Keratinocyte (primary cell): ENCODE results near the gene FARP1. TPM values are rescaled to one million over a fixed set of nuclear protein-coding genes. Genes with fewer than 3 reads are reported as not detected.

Experiments used
- DNase-seq: peaks from one replicate; pipeline ENCODE4 v3.0.0-alpha.2; 2011; ENCODE audit warnings: low read depth, missing footprints, low spot score
- FAIRE-seq: peaks from 2 replicates; lab custom pipeline; 2011; peaks lifted over from hg19 to GRCh38; lab: Jason Lieb, UNC
- H2AFZ ChIP-seq: 2 replicates; pipeline ENCODE4 v1.6.0; 2012; ENCODE audit warnings: low read length, control low read depth, inconsistent platforms; ENCODE audit not compliant: control insufficient read depth
- H3K27ac ChIP-seq: 2 replicates; pipeline ENCODE4 v1.5.1; 2011; ENCODE audit warnings: low read length; ENCODE audit not compliant: control insufficient read depth, insufficient read depth
- H3K27me3 ChIP-seq: 3 replicates; pipeline ENCODE4 v1.6.0; 2011; ENCODE audit warnings: low read length; ENCODE audit not compliant: control insufficient read depth, insufficient read depth; ENCODE audit errors: extremely low read depth
- H3K36me3 ChIP-seq, 2 experiments: 2 replicates in 1 of 2; 3 replicates in 1 of 2; pipeline ENCODE4 v1.5.1; 2011; ENCODE audit warnings: low read length in 2 of 2, mild to moderate bottlenecking in 1 of 2; ENCODE audit not compliant: control insufficient read depth in 2 of 2, insufficient read depth in 2 of 2; ENCODE audit errors: extremely low read depth in 1 of 2
- H3K4me1 ChIP-seq: 3 replicates; pipeline ENCODE4 v1.5.1; 2011; ENCODE audit warnings: low read length; ENCODE audit not compliant: control insufficient read depth, insufficient read depth; ENCODE audit errors: extremely low read depth
- H3K4me2 ChIP-seq: 3 replicates; pipeline ENCODE4 v1.6.0; 2011; ENCODE audit warnings: low read depth, low read length; ENCODE audit not compliant: control insufficient read depth, insufficient read depth; ENCODE audit errors: extremely low read depth
- H3K4me3 ChIP-seq, 3 experiments: fragments of 200-600 bp in 1 of 3; sonication (generic) in 1 of 3; 2 replicates in 2 of 3; 3 replicates in 1 of 3; pipeline ENCODE4 v1.5.1; 2011 to 2016; ENCODE audit warnings: low read length in 3 of 3, mild to moderate bottlenecking in 3 of 3, control low read depth in 2 of 3, inconsistent platforms in 1 of 3, low read depth in 1 of 3, mixed read lengths in 1 of 3, mixed run types in 1 of 3, moderate library complexity in 1 of 3; ENCODE audit not compliant: control insufficient read depth in 2 of 3, insufficient read depth in 2 of 3; ENCODE audit errors: extremely low read depth in 1 of 3
- H3K79me2 ChIP-seq: 2 replicates; pipeline ENCODE4 v1.6.0; 2012; ENCODE audit warnings: low read length; ENCODE audit not compliant: control insufficient read depth, insufficient read depth
- H3K9ac ChIP-seq: 3 replicates; pipeline ENCODE4 v1.6.0; 2011; ENCODE audit warnings: low read length; ENCODE audit not compliant: control insufficient read depth, insufficient read depth; ENCODE audit errors: extremely low read depth
- H3K9me1 ChIP-seq: 3 replicates; pipeline ENCODE4 v1.6.0; 2011; ENCODE audit warnings: low read length; ENCODE audit not compliant: control insufficient read depth, insufficient read depth; ENCODE audit errors: extremely low read depth
- H3K9me3 ChIP-seq: 2 replicates; pipeline ENCODE4 v1.5.1; 2012; ENCODE audit warnings: low read depth, low read length; ENCODE audit not compliant: control insufficient read depth
- H4K20me1 ChIP-seq: 3 replicates; pipeline ENCODE4 v1.6.0; 2011; ENCODE audit warnings: low read length; ENCODE audit not compliant: control insufficient read depth, insufficient read depth; ENCODE audit errors: extremely low read depth
- EZH2 ChIP-seq: IDR thresholded peaks from one replicate; pipeline ENCODE4 v1.6.1; 2012; ENCODE audit warnings: inconsistent platforms, mild to moderate bottlenecking, low read length, moderate library complexity
- dilution Hi-C: fragments of 300-500 bp; cut with MboI; formaldehyde crosslinking; loops from one replicate; pipeline ENCODE4 v1.7.0; 2020; ENCODE audit warnings: low sequenced_read_pairs; ENCODE audit not compliant: extremely low pct_ligation_motif_present
- polyA plus RNA-seq, 5 experiments: library from polyadenylated mRNA; depleted of rRNA in 3 of 5; stranded (reverse) in 3 of 5; stranded (forward) in 1 of 5; unstranded in 1 of 5; fragments of >200 nt; gene quantifications; 1 replicate in 1 of 5; 2 replicates in 3 of 5; 3 replicates in 1 of 5; pipeline versions ENCODE4 v1.2.1 to v1.2.3, GENCODE V29; 2011 to 2012; ENCODE audit warnings: missing spikeins in 2 of 5, low read depth in 1 of 5, low replicate concordance in 1 of 5
- TF ChIP-seq, protein P1 (sequence below), 3 experiments: IDR thresholded peaks in 1 of 3; conservative IDR thresholded peaks in 1 of 3; optimal IDR thresholded peaks in 1 of 3; 2 replicates in 2 of 3; 3 replicates in 1 of 3; pipeline versions ENCODE3 to v1.5.1; 2011; ENCODE audit warnings: low read length in 3 of 3, mild to moderate bottlenecking in 3 of 3, moderate library complexity in 2 of 3, control low read depth in 1 of 3, inconsistent platforms in 1 of 3; ENCODE audit not compliant: insufficient read depth in 2 of 3; ENCODE audit errors: extremely low read depth in 1 of 3

Gene FARP1
- polyA plus RNA-seq, 1 donor (not counting 4 experiments of a cell fraction or from before 2014, with no cell fraction given), result 10.3 TPM

DNA sequence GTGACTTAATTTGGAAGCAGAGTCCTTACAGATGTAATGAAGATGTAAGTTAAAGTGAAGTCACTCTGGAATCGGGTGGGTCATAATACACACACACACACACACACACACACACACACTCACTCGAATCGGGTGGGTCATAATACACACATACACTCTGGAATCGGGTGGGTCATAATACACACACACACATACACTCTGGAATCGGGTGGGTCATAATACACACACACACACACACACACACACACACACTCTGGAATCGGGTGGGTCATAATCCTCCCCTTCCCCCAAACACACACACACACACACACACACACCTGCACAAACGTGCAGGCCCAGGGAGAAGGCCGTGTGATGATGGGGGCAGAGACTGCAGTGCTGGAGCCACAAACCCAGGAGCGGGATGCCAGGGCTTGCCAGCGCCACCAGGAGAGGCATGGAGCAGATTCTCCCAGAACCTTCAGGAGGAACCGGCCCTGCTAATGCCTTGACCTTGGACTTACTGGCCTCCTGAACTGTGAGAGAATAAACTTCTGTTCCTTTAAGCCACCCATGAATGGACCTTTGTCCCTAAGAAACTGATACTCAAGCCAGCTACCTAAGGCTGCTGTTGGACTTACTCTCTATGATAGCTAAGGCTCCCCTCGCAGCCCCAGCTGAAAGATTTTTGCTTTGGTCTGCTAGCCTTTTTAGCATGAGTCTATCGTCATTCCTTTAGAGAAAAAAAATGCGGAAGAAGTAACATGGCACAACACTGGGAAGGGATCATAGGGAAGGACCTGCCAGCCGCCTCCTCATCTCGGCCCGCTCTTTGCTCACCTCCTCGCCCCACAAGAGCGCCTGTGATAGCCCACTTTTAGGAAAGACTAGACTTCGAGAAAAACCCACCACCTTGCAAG is 170.4 kb downstream of the FARP1 start:
- DNase-seq (no peak), FAIRE-seq (no peak)
- no peaks in the 10 kb centered on the region for H4K20me1 ChIP-seq
- H3K4me2 ChIP-seq, result no peak overlapping the region
- dilution Hi-C loops, result no loop called here
- H3K9ac ChIP-seq, result no peak overlapping the region
- no peaks in the 10 kb centered on the region for H3K27me3 ChIP-seq
- H3K27ac ChIP-seq, result no peak overlapping the region
- no peaks in the 10 kb centered on the region for H3K4me1 ChIP-seq
- TF ChIP-seq, protein P1, sequence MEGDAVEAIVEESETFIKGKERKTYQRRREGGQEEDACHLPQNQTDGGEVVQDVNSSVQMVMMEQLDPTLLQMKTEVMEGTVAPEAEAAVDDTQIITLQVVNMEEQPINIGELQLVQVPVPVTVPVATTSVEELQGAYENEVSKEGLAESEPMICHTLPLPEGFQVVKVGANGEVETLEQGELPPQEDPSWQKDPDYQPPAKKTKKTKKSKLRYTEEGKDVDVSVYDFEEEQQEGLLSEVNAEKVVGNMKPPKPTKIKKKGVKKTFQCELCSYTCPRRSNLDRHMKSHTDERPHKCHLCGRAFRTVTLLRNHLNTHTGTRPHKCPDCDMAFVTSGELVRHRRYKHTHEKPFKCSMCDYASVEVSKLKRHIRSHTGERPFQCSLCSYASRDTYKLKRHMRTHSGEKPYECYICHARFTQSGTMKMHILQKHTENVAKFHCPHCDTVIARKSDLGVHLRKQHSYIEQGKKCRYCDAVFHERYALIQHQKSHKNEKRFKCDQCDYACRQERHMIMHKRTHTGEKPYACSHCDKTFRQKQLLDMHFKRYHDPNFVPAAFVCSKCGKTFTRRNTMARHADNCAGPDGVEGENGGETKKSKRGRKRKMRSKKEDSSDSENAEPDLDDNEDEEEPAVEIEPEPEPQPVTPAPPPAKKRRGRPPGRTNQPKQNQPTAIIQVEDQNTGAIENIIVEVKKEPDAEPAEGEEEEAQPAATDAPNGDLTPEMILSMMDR (optimal IDR thresholded peaks at IDR 0.05 in 1 of 3, IDR thresholded peaks at IDR 0.05 in 1 of 3, conservative IDR thresholded peaks at IDR 0.05 in 1 of 3; ENCODE audit: extremely low read depth in 1 of 3, insufficient read depth in 2 of 3, low read length in 3 of 3), result no peak
- TF ChIP-seq EZH2, result no peak
- H3K36me3 ChIP-seq, result no peaks in the 10 kb centered on the region
- no peak overlapping the region for H2AFZ ChIP-seq
- no peaks in the 10 kb centered on the region for H3K79me2 ChIP-seq
- no peak overlapping the region for H3K4me3 ChIP-seq
- H3K9me3 ChIP-seq, result no peaks in the 10 kb centered on the region
- no peaks in the 10 kb centered on the region for H3K9me1 ChIP-seq

DNA sequence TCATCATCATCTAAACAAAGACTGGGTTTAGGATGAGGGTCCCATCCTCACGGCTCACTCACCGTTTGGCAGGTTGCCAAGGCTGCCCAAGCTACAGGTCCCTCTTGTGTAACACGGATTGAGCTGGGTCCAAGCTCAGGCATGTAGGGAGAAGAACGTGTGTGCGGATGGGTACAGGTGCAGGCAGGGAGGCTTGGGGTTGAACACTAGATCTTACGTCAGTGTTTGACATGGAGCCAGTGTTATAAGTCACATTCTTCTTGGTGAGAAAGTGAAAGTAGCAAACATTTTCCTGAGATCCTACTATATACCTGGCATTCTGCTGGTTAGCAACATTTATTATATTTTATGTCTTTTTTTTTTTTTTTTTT is 171.0 kb downstream of the FARP1 start:
- Histone ChIP-seq H3K27me3 (no peaks in the 10 kb centered on the region), H3K9me1 (no peaks in the 10 kb centered on the region), H4K20me1 (no peaks in the 10 kb centered on the region), H3K27ac (no peak overlapping the region), H3K79me2 (no peaks in the 10 kb centered on the region), H3K36me3 (no peaks in the 10 kb centered on the region), H3K4me2 (no peak overlapping the region), H3K9ac (no peak overlapping the region), H3K9me3 (no peaks in the 10 kb centered on the region), H3K4me1 (no peaks in the 10 kb centered on the region), H2AFZ (no peak overlapping the region), H3K4me3 (no peak overlapping the region)
- TF ChIP-seq, protein P1 (optimal IDR thresholded peaks at IDR 0.05 in 1 of 3, IDR thresholded peaks at IDR 0.05 in 1 of 3, conservative IDR thresholded peaks at IDR 0.05 in 1 of 3; ENCODE audit: extremely low read depth in 1 of 3, insufficient read depth in 2 of 3, low read length in 3 of 3), result no peak
- no peak for TF ChIP-seq EZH2
- dilution Hi-C loops, result no loop called here
- FAIRE-seq, result no peak
- DNase-seq, result no peak
